Measurements from ENCODE around the gene CEP57L1. TPM values are rescaled to one million over a fixed set of nuclear protein-coding genes. Genes with fewer than 3 reads are reported as not detected.

Gene CEP57L1
- total and polyA plus RNA-seq, 2 donors (not counting 1 experiment from before 2014, with no cell fraction given) = 3.1 to 8.8 TPM

DNA sequence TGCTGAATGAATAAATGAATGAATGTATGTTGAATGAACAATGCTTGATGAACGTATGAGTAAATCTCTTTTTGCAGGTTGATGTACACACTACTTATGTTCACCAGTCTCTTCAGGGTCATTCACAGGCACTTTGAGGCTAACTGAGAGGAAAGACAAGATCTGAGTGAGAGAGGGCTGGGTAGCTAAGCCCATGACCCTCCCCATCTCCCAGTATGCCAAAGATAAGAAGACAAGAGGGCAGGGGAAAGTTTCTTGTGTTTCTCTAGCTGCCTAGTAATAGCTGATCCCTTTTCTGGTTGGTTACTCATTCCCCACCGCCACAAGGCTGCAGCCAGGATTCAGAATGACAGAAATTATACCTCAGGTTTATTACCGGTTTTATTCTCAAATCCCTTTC lies 90.7 kb downstream of the CEP57L1 start:
- Histone ChIP-seq H3K4me1 (ENCODE audit: control insufficient read depth in 2 of 2, insufficient read depth in 2 of 2, low read length in 2 of 2) (peaks cover 8 to 16% of the 10 kb centered on the region in 2 donors), H3K79me2 (ENCODE audit: control insufficient read depth, insufficient read depth, low read length) (no peaks in the 10 kb centered on the region), H4K20me1 (ENCODE audit: control insufficient read depth, insufficient read depth, low read length, poor library complexity, severe bottlenecking) (no peaks in the 10 kb centered on the region), H3K36me3 (replicated peaks in 1 of 2; ENCODE audit: control extremely low read depth in 1 of 2, control insufficient read depth in 1 of 2, extremely low read depth in 1 of 2, insufficient read depth in 2 of 2, low read length in 1 of 2) (no peaks in the 10 kb centered on the region), H3K27me3 (replicated peaks in 1 of 4; ENCODE audit: control extremely low read depth in 1 of 4, control insufficient read depth in 3 of 4, insufficient read depth in 4 of 4, low read length in 3 of 4) (peaks cover 0 to 4% (median 0%) of the 10 kb centered on the region in 4 experiments), H3K4me2 (replicated peaks; ENCODE audit: low read depth, low read length, poor library complexity, severe bottlenecking) (no peak overlapping the region), H2AFZ (ENCODE audit: insufficient read depth, low read depth, low read length, poor library complexity, severe bottlenecking) (no peak overlapping the region), H3K9ac (ENCODE audit: low read length) (no peak overlapping the region), H3K4me3 (ENCODE audit: control extremely low read depth in 1 of 5, extremely low read depth in 1 of 5, insufficient read depth in 1 of 5, low read depth in 2 of 5, low read length in 4 of 5) (no peak overlapping the region), H3K27ac (ENCODE audit: low read length in 2 of 2) (no peak overlapping the region), H3K9me3 (ENCODE audit: control extremely low read depth in 1 of 3, control insufficient read depth in 2 of 3, insufficient read depth in 1 of 3, low read length in 2 of 3) (no peaks in the 10 kb centered on the region)
- H3K27ac Mint-ChIP-seq = no peak overlapping the region
- POLR2A ChIA-PET = no interaction called here
- TF ChIP-seq, protein P1, sequence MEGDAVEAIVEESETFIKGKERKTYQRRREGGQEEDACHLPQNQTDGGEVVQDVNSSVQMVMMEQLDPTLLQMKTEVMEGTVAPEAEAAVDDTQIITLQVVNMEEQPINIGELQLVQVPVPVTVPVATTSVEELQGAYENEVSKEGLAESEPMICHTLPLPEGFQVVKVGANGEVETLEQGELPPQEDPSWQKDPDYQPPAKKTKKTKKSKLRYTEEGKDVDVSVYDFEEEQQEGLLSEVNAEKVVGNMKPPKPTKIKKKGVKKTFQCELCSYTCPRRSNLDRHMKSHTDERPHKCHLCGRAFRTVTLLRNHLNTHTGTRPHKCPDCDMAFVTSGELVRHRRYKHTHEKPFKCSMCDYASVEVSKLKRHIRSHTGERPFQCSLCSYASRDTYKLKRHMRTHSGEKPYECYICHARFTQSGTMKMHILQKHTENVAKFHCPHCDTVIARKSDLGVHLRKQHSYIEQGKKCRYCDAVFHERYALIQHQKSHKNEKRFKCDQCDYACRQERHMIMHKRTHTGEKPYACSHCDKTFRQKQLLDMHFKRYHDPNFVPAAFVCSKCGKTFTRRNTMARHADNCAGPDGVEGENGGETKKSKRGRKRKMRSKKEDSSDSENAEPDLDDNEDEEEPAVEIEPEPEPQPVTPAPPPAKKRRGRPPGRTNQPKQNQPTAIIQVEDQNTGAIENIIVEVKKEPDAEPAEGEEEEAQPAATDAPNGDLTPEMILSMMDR (IDR thresholded peaks at IDR 0.05) = no peak
- no peak for TF ChIP-seq EZH2 (IDR thresholded peaks at IDR 0.05; ENCODE audit: borderline replicate concordance, insufficient read depth, low read depth, low read length, poor library complexity, severe bottlenecking)
- H3K27me3 Mint-ChIP-seq = peaks cover 17% of the 10 kb centered on the region
- DNase-seq (no peak), ATAC-seq (ENCODE audit: low read depth) (no peak)
- peaks cover 5% of the 10 kb centered on the region for H3K9me3 Mint-ChIP-seq (ENCODE audit: insufficient read depth)
- H3K4me3 Mint-ChIP-seq = no peak overlapping the region
- H3K4me1 Mint-ChIP-seq = peaks cover 9% of the 10 kb centered on the region
- WGBS (ENCODE audit: insufficient coverage) = no CpG with 5 or more reads among the region's 3 CpGs
- CTCF ChIA-PET = interaction anchor here (1.0 to 3.7 kb wide), 2 partner anchors 199 to 853 kb away, joined by 5 to 124 read pairs; partner anchors contain the start of gene CD164
- intact Hi-C loops (cut with micrococcal nuclease) = loop anchor here (2.0 to 10.0 kb wide), 4 partner anchors 91 to 521 kb away; partner anchors contain the start of genes AK9, CEP57L1, FIG4 and SESN1

DNA sequence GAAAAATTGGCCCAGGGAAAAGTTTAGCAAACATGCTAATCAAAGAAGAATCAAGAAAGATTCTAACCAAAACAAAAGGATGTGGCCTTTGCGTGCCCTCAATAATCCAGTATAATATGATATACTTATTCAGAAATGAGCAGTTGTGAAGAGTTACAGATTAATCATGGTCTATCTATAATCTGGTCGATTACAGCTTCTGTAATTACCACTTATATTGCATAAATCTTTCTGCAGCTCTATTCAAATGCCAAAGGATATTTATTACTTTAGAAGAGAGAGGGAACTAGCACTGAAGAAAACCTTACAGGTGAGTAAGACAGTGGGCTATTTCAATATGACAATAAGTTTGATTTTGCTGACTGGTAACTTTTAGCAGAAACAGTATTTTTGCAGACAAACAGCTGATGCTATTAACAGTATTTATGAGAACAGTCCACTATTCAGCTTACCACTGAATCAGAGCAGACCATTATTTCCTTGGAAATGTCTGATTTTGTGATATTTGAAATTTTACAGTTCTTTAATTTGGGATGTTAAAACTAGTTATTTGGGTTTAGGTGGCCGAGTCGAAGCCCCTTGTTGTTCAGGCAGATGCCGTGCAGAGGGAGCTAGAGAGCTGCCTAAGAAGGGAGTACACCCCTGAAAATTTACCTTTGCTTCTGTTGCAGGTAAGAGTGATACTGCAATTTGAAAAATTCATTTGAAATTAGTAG lies 92.2 kb downstream of the CEP57L1 start:
- H3K4me1 ChIP-seq (ENCODE audit: control insufficient read depth in 2 of 2, insufficient read depth in 2 of 2, low read length in 2 of 2) = peaks cover 8 to 16% of the 10 kb centered on the region in 2 donors
- no peaks in the 10 kb centered on the region for H4K20me1 ChIP-seq (ENCODE audit: control insufficient read depth, insufficient read depth, low read length, poor library complexity, severe bottlenecking)
- intact Hi-C loops (cut with micrococcal nuclease) = loop anchor here (1.0 to 10.0 kb wide), 9 partner anchors 93 to 1203 kb away; partner anchors contain the start of genes AK9, CEP57L1, FIG4 and PPIL6
- Mint-ChIP-seq H3K4me3 (no peak overlapping the region), H3K9me3 (ENCODE audit: insufficient read depth) (peaks cover 11% of the 10 kb centered on the region), H3K27ac (no peak overlapping the region), H3K4me1 (peaks cover 9% of the 10 kb centered on the region), H3K27me3 (peaks cover 11% of the 10 kb centered on the region)
- H3K79me2 ChIP-seq (ENCODE audit: control insufficient read depth, insufficient read depth, low read length) = no peaks in the 10 kb centered on the region
- H3K36me3 ChIP-seq (replicated peaks in 1 of 2; ENCODE audit: control extremely low read depth in 1 of 2, control insufficient read depth in 1 of 2, extremely low read depth in 1 of 2, insufficient read depth in 2 of 2, low read length in 1 of 2) = no peaks in the 10 kb centered on the region
- H2AFZ ChIP-seq (ENCODE audit: insufficient read depth, low read depth, low read length, poor library complexity, severe bottlenecking) = peak overlapping the region; percentile 0
- TF ChIP-seq, protein P1 (IDR thresholded peaks at IDR 0.05) = peak; percentile 97
- TF ChIP-seq EZH2 (IDR thresholded peaks at IDR 0.05; ENCODE audit: borderline replicate concordance, insufficient read depth, low read depth, low read length, poor library complexity, severe bottlenecking) = no peak
- WGBS (ENCODE audit: insufficient coverage) = 0% methylated on average over 3 of the region's 5 CpGs
- ATAC-seq (ENCODE audit: low read depth) = peak; percentile 82
- peak; percentile 71 for DNase-seq
- H3K27me3 ChIP-seq (replicated peaks in 1 of 4; ENCODE audit: control extremely low read depth in 1 of 4, control insufficient read depth in 3 of 4, insufficient read depth in 4 of 4, low read length in 3 of 4) = peaks cover 0 to 4% (median 0%) of the 10 kb centered on the region in 4 experiments
- no peak overlapping the region for H3K4me3 ChIP-seq (ENCODE audit: control extremely low read depth in 1 of 5, extremely low read depth in 1 of 5, insufficient read depth in 1 of 5, low read depth in 2 of 5, low read length in 4 of 5)
- ChIA-PET POLR2A (interaction anchor here (1.0 kb wide), 1 partner anchor 195 kb away, joined by 5 read pairs; the partner anchor contains the start of gene CD164), CTCF (interaction anchor here (0.6 to 3.7 kb wide), 28 partner anchors 13 to 1203 kb away, joined by 3 to 124 read pairs (median 3); partner anchors contain the start of genes AK9, CD164, FIG4 and PPIL6)
- no peak overlapping the region for H3K9ac ChIP-seq (ENCODE audit: low read length)
- peaks cover 0 to 8% (median 7%) of the 10 kb centered on the region in 3 donors for H3K9me3 ChIP-seq (ENCODE audit: control extremely low read depth in 1 of 3, control insufficient read depth in 2 of 3, insufficient read depth in 1 of 3, low read length in 2 of 3)
- H3K27ac ChIP-seq (ENCODE audit: low read length in 2 of 2) = no peak overlapping the region
- H3K4me2 ChIP-seq (replicated peaks; ENCODE audit: low read depth, low read length, poor library complexity, severe bottlenecking) = no peak overlapping the region

All from B cell (primary cell).